ENCODE data around the gene TMEM31.

- no peak for TF ChIP-seq CTCF (IDR thresholded peaks at IDR 0.05)
- TF ChIP-seq POLR2AphosphoS5 (IDR thresholded peaks at IDR 0.05): no peak
Observed at GRCh38 chrX:103699243-103699642, 11.5 kb upstream of the TMEM31 start.

All from sigmoid colon (tissue), 4 donors.